Caco-2 (cell line): ENCODE results near the gene IGF1. TPM values are rescaled to one million over a fixed set of nuclear protein-coding genes. Genes with fewer than 3 reads are reported as not detected.

ENCODE experiments used
- Bru-seq: library from RNA; stranded (reverse); fragments of 400-500 nt; gene quantifications from one replicate; lab custom pipeline; 2021; lab: Mats Ljungman, UMichigan
- BruChase-seq, 2 experiments: library from RNA; stranded (reverse); fragments of 400-500 nt; gene quantifications; one replicate each; lab custom pipeline; 2021; lab: Mats Ljungman, UMichigan
- BruUV-seq: library from RNA; stranded (reverse); fragments of 400-500 nt; replicated peaks from 2 replicates; lab custom pipeline; 2021; lab: Mats Ljungman, UMichigan
- CTCF ChIA-PET: fragments of 300-600 bp; sonication (Branson Sonifier 250); formaldehyde crosslinking; loops from one replicate; lab custom pipeline; 2022; ENCODE audit warnings: antibody characterized with exemption; lab: Charles Lee
- POLR2A ChIA-PET: fragments of 300-600 bp; sonication (Branson Sonifier 250); formaldehyde crosslinking; loops from one replicate; lab custom pipeline; 2022; ENCODE audit warnings: antibody characterized with exemption; lab: Charles Lee
- DNase-seq, 2 experiments: peaks; one replicate each; pipeline versions ENCODE4 v3.0.0 to v3.0.0-alpha.2; 2020 to 2022
- H3K27me3 ChIP-seq: replicated peaks from 2 replicates; pipeline ENCODE4 v1.6.0; 2011; ENCODE audit warnings: low read length; ENCODE audit not compliant: control insufficient read depth, insufficient read depth
- H3K36me3 ChIP-seq: 2 replicates; pipeline ENCODE4 v1.5.1; 2011; ENCODE audit warnings: low read length; ENCODE audit not compliant: control insufficient read depth, insufficient read depth
- H3K4me1 ChIP-seq: fragments of 250-450 bp; sonication (Bioruptor Pico); 2 replicates; pipeline ENCODE4 v1.5.1; 2020; ENCODE audit warnings: mild to moderate bottlenecking
- H3K4me3 ChIP-seq: 2 replicates; pipeline ENCODE4 v1.5.1; 2011; ENCODE audit warnings: low read depth, mild to moderate bottlenecking, control low read depth, low read length
- H3K9me3 ChIP-seq: fragments of 250-450 bp; sonication (Bioruptor Pico); 2 replicates; pipeline ENCODE4 v1.5.1; 2020; ENCODE audit warnings: mild to moderate bottlenecking, moderate library complexity
- H3K27ac Mint-ChIP-seq: one replicate; pipeline ENCODE4 v1.8.0; 2022; ENCODE audit warnings: mixed read lengths; ENCODE audit not compliant: unreplicated experiment
- H3K27me3 Mint-ChIP-seq: one replicate; pipeline ENCODE4 v1.8.0; 2022; ENCODE audit warnings: mixed read lengths; ENCODE audit not compliant: insufficient read depth, unreplicated experiment
- H3K36me3 Mint-ChIP-seq: one replicate; pipeline ENCODE4 v1.8.0; 2022; ENCODE audit warnings: mild to moderate bottlenecking, mixed read lengths; ENCODE audit not compliant: insufficient read depth, unreplicated experiment
- H3K4me1 Mint-ChIP-seq: one replicate; pipeline ENCODE4 v1.8.0; 2022; ENCODE audit warnings: low read depth, mixed read lengths; ENCODE audit not compliant: unreplicated experiment
- H3K4me3 Mint-ChIP-seq: one replicate; pipeline ENCODE4 v1.8.0; 2022; ENCODE audit warnings: mild to moderate bottlenecking, moderate library complexity, mixed read lengths; ENCODE audit not compliant: unreplicated experiment
- H3K9me3 Mint-ChIP-seq: one replicate; pipeline ENCODE4 v1.8.0; 2022; ENCODE audit warnings: mixed read lengths; ENCODE audit not compliant: unreplicated experiment
- intact Hi-C: fragments of 100-400 bp; cut with micrococcal nuclease; formaldehyde crosslinking; loops from one replicate; pipeline ENCODE4 v1.10.0; 2022; ENCODE audit not compliant: unreplicated experiment
- long read RNA-seq: library from polyadenylated mRNA; stranded (forward); transcript quantifications from one replicate; pipeline ENCODE4 v2.0.0, GENCODE V29; 2022
- total RNA-seq: library from RNA; stranded (reverse); gene quantifications from 2 replicates; pipeline ENCODE4 v1.2.3, GENCODE V29; 2022
- TF ChIP-seq, protein P1 (sequence below), 2 experiments: fragments of 200-600 bp in 1 of 2; IDR thresholded peaks; 1 replicate in 1 of 2; 2 replicates in 1 of 2; pipeline versions ENCODE4 v1.5.1 to v1.8.0; 2011 to 2022; ENCODE audit warnings: antibody characterized with exemption in 1 of 2, control low read depth in 1 of 2, inconsistent platforms in 1 of 2, low read depth in 1 of 2, low read length in 1 of 2, mild to moderate bottlenecking in 1 of 2, moderate library complexity in 1 of 2; ENCODE audit not compliant: insufficient read depth in 1 of 2, severe bottlenecking in 1 of 2, unreplicated experiment in 1 of 2

Gene IGF1
- total RNA-seq = 1.5 and 2.3 TPM in 2 replicates
- percentile 21 among the genes with signal in this experiment for Bru-seq, nascent RNA
- percentile 20 among the genes with signal in this experiment for BruChase-seq, experiment 1, labeled RNA remaining after a 2-hour chase
- percentile 27 among the genes with signal in this experiment for BruChase-seq, experiment 2, labeled RNA remaining after a 6-hour chase
- long read RNA-seq, partial matches to known transcripts = 0 of 1 reads
- long read RNA-seq, other reads (novel, unspliced or antisense) = 1 of 1 reads

DNA sequence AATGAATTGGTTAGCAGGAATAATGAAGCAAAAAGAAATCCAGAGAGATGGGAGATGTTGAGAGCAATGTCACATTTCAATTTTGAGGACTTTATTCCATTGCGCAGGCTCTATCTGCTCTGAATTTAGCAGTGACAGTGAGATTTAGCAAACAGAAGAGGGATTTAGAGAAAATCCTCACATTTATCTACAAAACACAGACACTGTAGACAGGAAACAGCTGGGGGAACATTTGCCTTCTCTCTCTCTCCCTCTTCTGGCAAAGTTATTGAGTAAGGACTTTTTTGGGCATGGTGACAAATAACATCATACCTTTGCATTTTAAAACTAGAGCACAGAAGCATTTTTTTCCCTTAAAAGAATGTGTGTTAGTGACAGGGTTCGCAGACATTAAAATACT lies at the start of gene IGF1:
TSS of gene IGF1 (minus strand) at position 158 of the 400 bp plus-strand sequence. CDS start 182 bp downstream, outside the sequence.
- ChIA-PET POLR2A (no interaction called here), CTCF (no interaction called here)
- no peaks in the 10 kb centered on the region for H3K9me3 ChIP-seq
- Mint-ChIP-seq H3K4me1 (no peaks in the 10 kb centered on the region), H3K9me3 (no peaks in the 10 kb centered on the region), H3K27ac (no peak within 1 kb of the TSS), H3K27me3 (no peaks in the 10 kb centered on the region), H3K4me3 (no peak within 1 kb of the TSS), H3K36me3 (no peaks in the 10 kb centered on the region)
- H3K4me1 ChIP-seq = no peaks in the 10 kb centered on the region
- H3K27me3 ChIP-seq = no peaks in the 10 kb centered on the region
- no peak within 1 kb of the TSS for H3K4me3 ChIP-seq
- DNase-seq = no peak
- intact Hi-C loops = no loop called here
- TF ChIP-seq, protein P1, sequence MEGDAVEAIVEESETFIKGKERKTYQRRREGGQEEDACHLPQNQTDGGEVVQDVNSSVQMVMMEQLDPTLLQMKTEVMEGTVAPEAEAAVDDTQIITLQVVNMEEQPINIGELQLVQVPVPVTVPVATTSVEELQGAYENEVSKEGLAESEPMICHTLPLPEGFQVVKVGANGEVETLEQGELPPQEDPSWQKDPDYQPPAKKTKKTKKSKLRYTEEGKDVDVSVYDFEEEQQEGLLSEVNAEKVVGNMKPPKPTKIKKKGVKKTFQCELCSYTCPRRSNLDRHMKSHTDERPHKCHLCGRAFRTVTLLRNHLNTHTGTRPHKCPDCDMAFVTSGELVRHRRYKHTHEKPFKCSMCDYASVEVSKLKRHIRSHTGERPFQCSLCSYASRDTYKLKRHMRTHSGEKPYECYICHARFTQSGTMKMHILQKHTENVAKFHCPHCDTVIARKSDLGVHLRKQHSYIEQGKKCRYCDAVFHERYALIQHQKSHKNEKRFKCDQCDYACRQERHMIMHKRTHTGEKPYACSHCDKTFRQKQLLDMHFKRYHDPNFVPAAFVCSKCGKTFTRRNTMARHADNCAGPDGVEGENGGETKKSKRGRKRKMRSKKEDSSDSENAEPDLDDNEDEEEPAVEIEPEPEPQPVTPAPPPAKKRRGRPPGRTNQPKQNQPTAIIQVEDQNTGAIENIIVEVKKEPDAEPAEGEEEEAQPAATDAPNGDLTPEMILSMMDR (IDR thresholded peaks at IDR 0.05; ENCODE audit: insufficient read depth in 1 of 2, low read depth in 1 of 2, low read length in 1 of 2, severe bottlenecking in 1 of 2, unreplicated experiment in 1 of 2) = no peak
- no TSS peak for BruUV-seq
- H3K36me3 ChIP-seq = no peaks in the 10 kb centered on the region

DNA sequence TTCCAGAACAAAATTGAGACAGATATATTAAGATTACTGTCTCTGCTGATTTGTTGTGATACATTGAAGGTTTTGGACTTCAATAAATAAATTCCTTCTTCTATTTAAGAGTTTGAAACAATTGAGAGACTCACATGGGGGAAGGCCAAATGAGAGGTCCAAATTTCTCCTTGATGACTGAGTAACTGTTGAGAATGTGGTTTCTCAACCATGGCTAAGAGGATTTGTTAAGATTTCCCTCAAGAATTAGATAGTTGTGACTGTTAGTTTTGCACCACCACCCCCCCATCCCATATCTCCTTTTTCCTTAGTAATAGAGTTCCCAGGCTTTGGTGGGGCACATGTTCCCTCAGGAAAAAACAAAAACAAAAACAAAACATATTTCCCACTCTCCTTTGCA lies 47.7 kb upstream of the IGF1 start:
- no TSS peak for BruUV-seq

GRCh38 chr12:102527171-102527720 lies 46.9 kb upstream of the IGF1 start:
- no peaks in the 10 kb centered on the region for H3K36me3 ChIP-seq
- TF ChIP-seq, protein P1 (IDR thresholded peaks at IDR 0.05; ENCODE audit: insufficient read depth in 1 of 2, low read depth in 1 of 2, low read length in 1 of 2, severe bottlenecking in 1 of 2, unreplicated experiment in 1 of 2) = no peak
- Mint-ChIP-seq H3K27me3 (no peaks in the 10 kb centered on the region), H3K4me1 (peaks cover 11% of the 10 kb centered on the region), H3K36me3 (no peaks in the 10 kb centered on the region), H3K9me3 (no peaks in the 10 kb centered on the region), H3K4me3 (no peak overlapping the region), H3K27ac (no peak overlapping the region)
- no peak for DNase-seq
- H3K9me3 ChIP-seq = no peaks in the 10 kb centered on the region
- no peak overlapping the region for H3K4me3 ChIP-seq
- POLR2A ChIA-PET = no interaction called here
- H3K27me3 ChIP-seq = no peaks in the 10 kb centered on the region
- H3K4me1 ChIP-seq = peaks cover 13% of the 10 kb centered on the region
- BruUV-seq = no TSS peak
- intact Hi-C loops = no loop called here
- CTCF ChIA-PET = no interaction called here

More for the DNA sequence above, 47.7 kb upstream of the IGF1 start:
- Histone ChIP-seq H3K4me3 (no peak overlapping the region), H3K27me3 (no peaks in the 10 kb centered on the region), H3K9me3 (no peaks in the 10 kb centered on the region), H3K4me1 (peaks cover 13% of the 10 kb centered on the region), H3K36me3 (no peaks in the 10 kb centered on the region)
- DNase-seq = no peak
- H3K27ac Mint-ChIP-seq = no peak overlapping the region
- ChIA-PET CTCF (no interaction called here), POLR2A (no interaction called here)
- no peaks in the 10 kb centered on the region for H3K27me3 Mint-ChIP-seq
- TF ChIP-seq, protein P1 (IDR thresholded peaks at IDR 0.05; ENCODE audit: insufficient read depth in 1 of 2, low read depth in 1 of 2, low read length in 1 of 2, severe bottlenecking in 1 of 2, unreplicated experiment in 1 of 2) = no peak
- H3K9me3 Mint-ChIP-seq = no peaks in the 10 kb centered on the region
- no peaks in the 10 kb centered on the region for H3K36me3 Mint-ChIP-seq
- no peak overlapping the region for H3K4me3 Mint-ChIP-seq
- H3K4me1 Mint-ChIP-seq = peaks cover 11% of the 10 kb centered on the region
- intact Hi-C loops = no loop called here
